Measurements from ENCODE around the gene ADGRV1. TPM values are rescaled to one million over a fixed set of nuclear protein-coding genes. Genes with fewer than 3 reads are reported as not detected.

ADGRV1 gene
- total RNA-seq, 4 donors from 2014 or later: 0.08 to 0.87 (median 0.41) TPM

DNA sequence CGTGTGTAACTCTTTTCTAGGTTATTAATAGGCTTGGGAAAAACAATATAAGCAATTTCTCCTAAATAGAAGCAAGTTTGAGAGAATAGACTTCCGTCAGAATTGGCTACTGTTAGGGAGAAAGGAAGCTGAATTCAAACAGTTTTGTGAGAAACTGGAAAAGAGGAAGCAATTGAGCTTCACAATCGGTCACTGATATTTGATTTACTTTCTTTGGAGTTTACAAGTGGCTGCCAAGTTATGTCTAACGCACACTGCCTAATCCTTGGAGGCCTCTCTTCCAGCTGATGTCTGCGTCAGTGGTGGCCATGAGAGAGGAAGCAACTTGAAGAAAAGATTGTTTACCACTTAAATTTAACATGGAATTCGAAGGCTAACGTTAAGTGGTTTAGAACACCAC, 319.5 kb downstream of the ADGRV1 start:
- TF ChIP-seq POLR2AphosphoS5 (IDR thresholded peaks at IDR 0.05) (peak; percentile 36), POLR2A (IDR thresholded peaks at IDR 0.05) (no peak), EP300 (IDR thresholded peaks at IDR 0.05) (no peak)
- ATAC-seq: peak; percentile 34
- Histone ChIP-seq H3K27me3 (no peaks in the 10 kb centered on the region), H3K9me3 (no peaks in the 10 kb centered on the region), H3K4me1 (peaks cover 0 to 9% (median 0%) of the 10 kb centered on the region in 3 donors), H3K4me3 (no peak overlapping the region), H3K27ac (peak overlapping the region in 2 of 4 donors; percentile 3 to 26), H3K36me3 (no peaks in the 10 kb centered on the region)
- WGBS, 2 donors (ENCODE audit: low coverage in 1 of 2): 29 to 36% methylated on average over 7 of the region's 7 CpGs

GRCh38 chr5:90878549-90879196, 320.1 kb downstream of the ADGRV1 start:
- no peaks in the 10 kb centered on the region for H3K27me3 ChIP-seq
- H3K9me3 ChIP-seq: no peaks in the 10 kb centered on the region
- H3K27ac ChIP-seq: no peak overlapping the region
- TF ChIP-seq POLR2AphosphoS5 (IDR thresholded peaks at IDR 0.05) (peak; percentile 22), CTCF (IDR thresholded peaks at IDR 0.05) (no peak), POLR2A (IDR thresholded peaks at IDR 0.05) (no peak), EP300 (IDR thresholded peaks at IDR 0.05) (no peak)
- H3K4me1 ChIP-seq: peaks cover 0 to 8% (median 0%) of the 10 kb centered on the region in 3 donors
- H3K36me3 ChIP-seq: no peaks in the 10 kb centered on the region
- H3K4me3 ChIP-seq: no peak overlapping the region
- 51 to 53% methylated on average over 3 of the region's 3 CpGs for WGBS, 2 donors (ENCODE audit: low coverage in 1 of 2)
- peak; percentile 55 for ATAC-seq

GRCh38 chr5:90881626-90882150, 323.1 kb downstream of the ADGRV1 start:
- Histone ChIP-seq H3K27me3 (no peaks in the 10 kb centered on the region), H3K4me3 (no peak overlapping the region), H3K27ac (no peak overlapping the region), H3K9me3 (no peaks in the 10 kb centered on the region), H3K36me3 (no peaks in the 10 kb centered on the region), H3K4me1 (peaks cover 0 to 8% (median 0%) of the 10 kb centered on the region in 3 donors)
- no peak for ATAC-seq
- 67 to 82% methylated on average over 3 of the region's 3 CpGs for WGBS, 2 donors (ENCODE audit: low coverage in 1 of 2)
- TF ChIP-seq POLR2A (IDR thresholded peaks at IDR 0.05) (no peak), POLR2AphosphoS5 (IDR thresholded peaks at IDR 0.05) (no peak), CTCF (IDR thresholded peaks at IDR 0.05) (no peak), EP300 (IDR thresholded peaks at IDR 0.05) (no peak)

- ATAC-seq: no peak
Measured at GRCh38 chr5:90882448-90882847, 323.9 kb downstream of the ADGRV1 start.

DNA sequence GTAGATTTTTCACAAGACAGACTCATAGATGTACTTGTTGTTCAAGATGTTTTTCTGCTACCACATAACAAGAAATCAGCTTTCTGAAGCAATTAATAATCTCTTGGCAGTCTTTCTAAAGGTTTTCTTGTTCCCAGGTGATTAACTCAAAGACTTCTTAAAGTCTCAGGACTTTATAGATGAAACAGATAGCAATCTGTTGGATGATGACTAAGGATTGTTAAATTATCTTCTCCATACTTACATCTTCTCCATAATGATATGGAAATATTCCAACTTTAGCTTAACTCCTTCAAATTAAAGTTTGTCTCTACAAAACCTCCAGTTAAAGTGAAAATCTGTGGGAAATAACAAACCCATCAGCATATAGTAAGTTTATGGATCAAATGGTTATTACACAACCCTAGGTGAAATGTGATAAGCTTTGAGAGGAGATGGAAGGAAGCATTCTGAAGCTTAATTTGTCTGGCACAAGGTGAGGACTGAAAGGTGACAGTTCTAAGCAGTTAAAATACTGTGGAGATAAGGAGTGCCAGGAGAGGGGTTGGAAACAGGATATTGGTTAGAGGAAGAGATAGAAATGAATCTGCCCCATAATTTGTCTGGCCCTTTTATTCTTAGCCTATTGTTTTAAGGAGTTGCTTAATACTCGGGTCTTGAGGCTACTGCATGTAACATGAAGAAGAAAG, 326.7 kb downstream of the ADGRV1 start:
- Histone ChIP-seq H3K27ac (no peak overlapping the region), H3K36me3 (no peaks in the 10 kb centered on the region), H3K9me3 (no peaks in the 10 kb centered on the region), H3K4me1 (no peaks in the 10 kb centered on the region), H3K4me3 (no peak overlapping the region), H3K27me3 (no peaks in the 10 kb centered on the region)
- TF ChIP-seq POLR2AphosphoS5 (IDR thresholded peaks at IDR 0.05) (no peak), CTCF (IDR thresholded peaks at IDR 0.05) (no peak), POLR2A (IDR thresholded peaks at IDR 0.05) (no peak), EP300 (IDR thresholded peaks at IDR 0.05) (no peak)
- 40 to 75% methylated on average over 1 of the region's 1 CpG for WGBS, 2 donors (ENCODE audit: low coverage in 1 of 2)
- ATAC-seq: no peak

More at GRCh38 chr5:90882448-90882847, 323.9 kb downstream of the ADGRV1 start:
- no peak for TF ChIP-seq CTCF (IDR thresholded peaks at IDR 0.05)
- H3K27ac ChIP-seq: no peak overlapping the region
- H3K4me3 ChIP-seq: no peak overlapping the region
- H3K27me3 ChIP-seq: no peaks in the 10 kb centered on the region
- H3K36me3 ChIP-seq: no peaks in the 10 kb centered on the region
- WGBS, 2 donors (ENCODE audit: low coverage in 1 of 2): 88 to 89% methylated on average over 2 of the region's 2 CpGs
- peaks cover 0 to 8% (median 0%) of the 10 kb centered on the region in 3 donors for H3K4me1 ChIP-seq
- H3K9me3 ChIP-seq: no peaks in the 10 kb centered on the region
